ENCODE results near the gene ZNF248.
A peak's percentile ranks its signal among the peaks of the same experiment; 100 is the strongest.
"Not testable (repeated sequence)": the region's sequence is repeated elsewhere in the genome, so short reads cannot be mapped to it uniquely, and the experiment has no call there.

ZNF248 gene

GRCh38 chr10:37754538-37755323, 102.7 kb downstream of the ZNF248 start:
- peak; percentile 69 for DNase-seq (ENCODE audit: low read depth, low spot score)
- no peak overlapping the region for H3K4me3 ChIP-seq (ENCODE audit: low read length)

GRCh38 chr10:37752334-37752875, 105.0 kb downstream of the ZNF248 start:
- no peak for DNase-seq (ENCODE audit: low read depth, low spot score)
- no peak overlapping the region for H3K4me3 ChIP-seq (ENCODE audit: low read length)

GRCh38 chr10:37748170-37748569, 109.2 kb downstream of the ZNF248 start:
- no peak for DNase-seq (ENCODE audit: low read depth, low spot score)
- no peak overlapping the region for H3K4me3 ChIP-seq (ENCODE audit: low read length)

DNA sequence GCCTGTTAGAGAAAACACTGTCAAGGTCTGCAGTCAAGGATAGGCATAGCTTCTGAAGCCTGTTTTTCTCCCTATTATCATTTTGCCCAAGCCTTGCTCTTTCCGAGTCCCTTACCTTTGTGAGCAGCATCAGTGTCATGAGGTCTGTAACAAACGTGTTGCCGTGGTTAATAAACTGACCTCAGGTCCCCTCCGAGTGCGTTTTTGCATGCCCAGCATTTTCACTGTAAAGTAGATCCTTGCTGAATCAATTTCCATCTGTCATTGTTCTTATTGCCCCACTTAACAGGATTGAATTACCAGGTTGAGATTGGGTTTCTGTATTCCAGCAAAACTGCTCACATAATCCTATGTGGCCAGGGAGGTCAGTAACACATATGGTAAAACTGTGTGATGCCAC, 110.3 kb downstream of the ZNF248 start:
- H3K4me3 ChIP-seq (ENCODE audit: low read length) = no peak overlapping the region
- DNase-seq (ENCODE audit: low read depth, low spot score) = no peak

DNA sequence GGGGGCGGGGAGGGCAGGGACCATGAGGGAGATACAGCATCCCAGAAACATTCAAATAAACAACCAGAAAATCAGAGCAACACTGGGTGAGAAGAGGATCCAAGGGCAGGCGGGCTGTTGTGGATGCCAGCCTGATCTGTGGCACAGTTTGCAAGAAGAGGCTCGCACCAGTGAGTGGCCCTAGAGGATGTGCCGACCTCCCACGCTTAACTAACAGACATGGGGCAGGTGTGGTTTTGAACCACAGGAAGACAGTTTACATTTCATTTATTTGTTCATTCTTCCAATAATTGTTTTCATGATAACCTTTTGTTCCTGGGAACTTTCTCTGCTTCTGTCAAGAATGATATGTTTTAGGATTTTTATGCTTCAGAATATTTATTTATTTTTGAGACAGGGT, 115.6 kb downstream of the ZNF248 start:
- no peak for DNase-seq (ENCODE audit: low read depth, low spot score)
- no peak overlapping the region for H3K4me3 ChIP-seq (ENCODE audit: low read length)

- no peak for DNase-seq (ENCODE audit: low read depth, low spot score)
Observed at GRCh38 chr10:37739181-37739580, 118.2 kb downstream of the ZNF248 start.

GRCh38 chr10:37738241-37738640, 119.2 kb downstream of the ZNF248 start:
- not testable (repeated sequence) for H3K4me3 ChIP-seq (ENCODE audit: low read length); DNase-seq (ENCODE audit: low read depth, low spot score)

More at GRCh38 chr10:37739181-37739580, 118.2 kb downstream of the ZNF248 start:
- H3K4me3 ChIP-seq (ENCODE audit: low read length) = no peak overlapping the region

- H3K4me3 ChIP-seq (ENCODE audit: low read length) = no peak overlapping the region
- DNase-seq (ENCODE audit: low read depth, low spot score) = no peak
Observed at GRCh38 chr10:37737336-37737735, 120.1 kb downstream of the ZNF248 start.

GRCh38 chr10:37736120-37736519, 121.3 kb downstream of the ZNF248 start:
- DNase-seq (ENCODE audit: low read depth, low spot score) = no peak
- H3K4me3 ChIP-seq (ENCODE audit: low read length) = no peak overlapping the region

DNA sequence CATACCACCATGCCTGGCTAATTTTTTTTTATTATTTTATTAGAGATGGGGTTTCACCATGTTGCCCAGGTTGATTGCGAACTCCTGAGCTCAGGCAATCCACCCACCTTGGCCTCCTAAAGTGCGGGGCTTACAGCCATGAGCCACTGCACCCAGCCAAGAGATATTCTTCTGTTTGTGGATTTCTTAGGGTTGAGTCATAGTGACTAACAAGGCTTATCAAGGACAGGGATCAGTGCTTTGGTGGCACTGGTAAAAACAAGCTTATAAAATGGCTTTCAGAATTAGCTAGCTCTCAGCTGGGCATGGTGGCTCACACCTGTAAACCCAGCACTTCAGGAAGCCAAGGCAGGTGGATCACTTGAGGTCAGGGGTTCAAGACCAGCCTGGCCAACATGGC, 122.4 kb downstream of the ZNF248 start:
- DNase-seq (ENCODE audit: low read depth, low spot score) = no peak
- no peak overlapping the region for H3K4me3 ChIP-seq (ENCODE audit: low read length)

All from Jurkat, Clone E6-1 (cell line).